OCI-LY3 (cell line): ENCODE results near the gene GDF15.

Experiments used
- CTCF ChIP-seq: fragments of 200-600, 300-600 bp; sonication (generic); IDR thresholded peaks from 2 replicates; pipeline ENCODE4 v1.5.1; 2014; ENCODE audit warnings: antibody characterized with exemption, low read length, low read depth
- EZH2phosphoT487 ChIP-seq: fragments of 200-600 bp; shearing (Covaris generic); IDR thresholded peaks from 2 replicates; pipeline ENCODE4 v1.6.1; 2018; ENCODE audit warnings: antibody characterized with exemption, mixed run types, low read depth

DNA sequence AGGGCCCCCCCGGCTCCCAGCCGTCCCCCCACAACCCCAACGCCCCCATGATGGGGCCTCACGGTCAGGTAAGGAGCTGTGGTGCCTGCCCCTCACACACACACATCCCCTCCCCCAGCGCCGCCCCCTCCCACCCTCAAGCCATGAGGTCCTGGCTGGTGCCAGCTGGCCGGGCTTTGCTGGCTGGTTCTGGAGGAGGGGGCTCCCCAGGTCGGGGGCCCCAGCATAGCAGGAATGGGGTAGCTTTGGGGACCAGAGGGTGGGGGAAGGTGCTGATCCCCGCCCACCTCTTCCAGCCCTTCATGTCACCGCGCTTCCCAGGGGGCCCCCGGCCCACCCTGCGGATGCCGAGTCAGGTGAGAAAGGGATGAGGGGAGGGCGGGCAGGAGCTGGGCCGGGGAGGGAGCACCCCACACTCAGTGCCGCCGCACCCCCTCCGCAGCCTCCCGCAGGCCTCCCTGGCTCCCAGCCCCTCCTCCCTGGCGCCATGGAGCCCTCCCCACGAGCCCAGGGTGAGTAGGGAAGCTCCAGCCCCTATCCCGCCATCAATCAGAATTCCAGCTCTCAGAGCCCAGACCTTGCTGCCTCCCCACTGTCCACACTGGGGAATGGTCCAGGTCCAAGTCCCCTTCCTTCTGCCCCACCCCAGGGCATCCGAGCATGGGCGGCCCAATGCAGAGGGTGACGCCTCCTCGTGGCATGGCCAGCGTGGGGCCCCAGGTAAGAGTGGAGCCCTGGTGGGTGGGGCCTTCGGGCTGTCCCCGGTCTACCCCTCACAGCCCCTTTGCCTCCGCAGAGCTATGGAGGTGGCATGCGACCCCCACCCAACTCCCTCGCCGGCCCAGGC, 45.6 kb downstream of the GDF15 start:
- no peak for TF ChIP-seq CTCF
- no peak for TF ChIP-seq EZH2phosphoT487
